ENCODE results near the gene FAM219A. TPM values are rescaled to one million over a fixed set of nuclear protein-coding genes. Genes with fewer than 3 reads are reported as not detected.

FAM219A gene
- 10 to 100 TPM; 12.6 to 19.2 (median 17.0) TPM for total RNA-seq

GRCh38 chr9:34458013-34458958 is at the start of gene FAM219A, which contains the start of gene DNAI1:
Gene FAM219A, minus strand, starts transcription at chr9:34458570. Its CDS starts 307 bp downstream, at chr9:34458263.
Gene DNAI1, plus strand, starts transcription at chr9:34458805. Its CDS starts 201 bp downstream, at chr9:34459006.
- DNase-seq (ENCODE audit: extremely low spot score), result peak; percentile 99
- intact Hi-C loops (cut with DNase I), result loop anchor here (5.0 kb wide), 1 partner anchor 154 kb away; the partner anchor contains the start of gene RPP25L
- Histone ChIP-seq H3K36me3 (no peaks in the 10 kb centered on the region), H3K27ac (replicated peaks in 1 of 4) (peak within 1 kb of the TSS; percentile 83 to 93 (median 87)), H3K9me3 (no peaks in the 10 kb centered on the region), H3K27me3 (no peaks in the 10 kb centered on the region), H3K4me3 (peak within 1 kb of the TSS; percentile 82 to 83 (median 82)), H3K4me1 (peaks cover 39 to 49% (median 48%) of the 10 kb centered on the region in 4 donors)
- WGBS, result under 1% methylated on average over 42 of the region's 94 CpGs
- TF ChIP-seq POLR2AphosphoS5 (IDR thresholded peaks at IDR 0.05), result peak; percentile 99 to 100
- no peak for TF ChIP-seq EP300 (IDR thresholded peaks at IDR 0.05)
- peak; percentile 81 for TF ChIP-seq POLR2A (IDR thresholded peaks at IDR 0.05; ENCODE audit: low read depth)
- TF ChIP-seq CTCF (IDR thresholded peaks at IDR 0.05), result no peak

- intact Hi-C loops (cut with DNase I), result no loop called here
- TF ChIP-seq POLR2AphosphoS5 (IDR thresholded peaks at IDR 0.05), result no peak
- no peak for TF ChIP-seq EP300 (IDR thresholded peaks at IDR 0.05)
- TF ChIP-seq POLR2A (IDR thresholded peaks at IDR 0.05; ENCODE audit: low read depth), result no peak
- TF ChIP-seq CTCF (IDR thresholded peaks at IDR 0.05), result no peak
- H3K27ac ChIP-seq (replicated peaks in 1 of 4), result no peak overlapping the region
- no peaks in the 10 kb centered on the region for H3K36me3 ChIP-seq
- no peak for DNase-seq (ENCODE audit: extremely low spot score)
- H3K27me3 ChIP-seq, result no peaks in the 10 kb centered on the region
- no peak overlapping the region for H3K4me3 ChIP-seq
- peaks cover 0 to 8% (median 2%) of the 10 kb centered on the region in 4 donors for H3K4me1 ChIP-seq
- H3K9me3 ChIP-seq, result no peaks in the 10 kb centered on the region
These were observed 49.6 kb upstream of the FAM219A start for GRCh38 chr9:34507966-34508365.

- intact Hi-C loops (cut with DNase I), result no loop called here
- no peak overlapping the region for H3K4me3 ChIP-seq
- WGBS, result 84% methylated on average over 5 of the region's 5 CpGs
- H3K4me1 ChIP-seq, result peaks cover 0 to 12% (median 6%) of the 10 kb centered on the region in 4 donors
- H3K36me3 ChIP-seq, result no peaks in the 10 kb centered on the region
- no peaks in the 10 kb centered on the region for H3K9me3 ChIP-seq
- no peaks in the 10 kb centered on the region for H3K27me3 ChIP-seq
- no peak for TF ChIP-seq POLR2A (IDR thresholded peaks at IDR 0.05; ENCODE audit: low read depth)
- TF ChIP-seq POLR2AphosphoS5 (IDR thresholded peaks at IDR 0.05), result no peak
- TF ChIP-seq CTCF (IDR thresholded peaks at IDR 0.05), result no peak
- no peak for TF ChIP-seq EP300 (IDR thresholded peaks at IDR 0.05)
- H3K27ac ChIP-seq (replicated peaks in 1 of 4), result no peak overlapping the region
- no peak for DNase-seq (ENCODE audit: extremely low spot score)
These were observed 49.2 kb upstream of the FAM219A start for GRCh38 chr9:34507556-34507955.

GRCh38 chr9:34506623-34507022 is 48.3 kb upstream of the FAM219A start:
- Histone ChIP-seq H3K4me1 (peaks cover 8 to 21% (median 16%) of the 10 kb centered on the region in 4 donors), H3K4me3 (no peak overlapping the region), H3K9me3 (no peaks in the 10 kb centered on the region), H3K27me3 (no peaks in the 10 kb centered on the region), H3K36me3 (no peaks in the 10 kb centered on the region), H3K27ac (replicated peaks in 1 of 4) (no peak overlapping the region)
- TF ChIP-seq EP300 (IDR thresholded peaks at IDR 0.05), result no peak
- TF ChIP-seq POLR2A (IDR thresholded peaks at IDR 0.05; ENCODE audit: low read depth), result no peak
- no peak for TF ChIP-seq CTCF (IDR thresholded peaks at IDR 0.05)
- no peak for TF ChIP-seq POLR2AphosphoS5 (IDR thresholded peaks at IDR 0.05)
- intact Hi-C loops (cut with DNase I), result no loop called here
- WGBS, result 91% methylated on average over 7 of the region's 7 CpGs
- no peak for DNase-seq (ENCODE audit: extremely low spot score)

All from esophagus muscularis mucosa (tissue), 4 donors.